Measurements from ENCODE around the gene ORMDL1. TPM values are rescaled to one million over a fixed set of nuclear protein-coding genes. Genes with fewer than 3 reads are reported as not detected.

ORMDL1 gene
- total and polyA plus RNA-seq, 2 of the 13 experiments (the other 11 are each of a cell fraction or from before 2014, with no cell fraction given): 67.5 to 160 TPM

DNA sequence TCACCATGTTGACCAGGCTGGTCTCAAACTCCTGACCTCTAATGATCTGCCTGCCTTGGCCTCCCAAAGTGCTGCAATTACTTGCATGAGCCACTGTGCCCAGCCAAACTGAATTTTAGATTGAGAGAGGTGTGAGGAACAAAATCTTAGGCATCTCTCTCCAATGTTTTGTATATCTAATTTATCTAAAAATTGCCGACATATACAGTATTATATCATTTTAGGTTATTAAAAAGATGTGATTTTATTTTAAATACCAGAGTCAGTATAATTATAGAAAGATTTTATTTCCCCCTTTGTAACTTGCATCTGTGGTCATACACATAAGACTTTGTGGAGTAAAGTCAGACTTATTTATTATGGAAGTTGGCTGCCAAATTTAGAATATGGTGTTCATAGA lies 10.2 kb upstream of the ORMDL1 start:
- WGBS (ENCODE audit: low lambda C conversion rate): 98% methylated on average over 1 of the region's 1 CpG
- Histone ChIP-seq H4K20me1 (ENCODE audit: insufficient read depth, low read length) (no peaks in the 10 kb centered on the region), H3K4me2 (ENCODE audit: low read depth, low read length) (no peak overlapping the region), H3K27me3 (ENCODE audit: control insufficient read depth in 1 of 2, insufficient read depth in 2 of 2, low read length in 2 of 2) (no peaks in the 10 kb centered on the region), H2AFZ (ENCODE audit: low read length) (no peak overlapping the region), H3K79me2 (ENCODE audit: insufficient read depth, low read length) (peaks cover 16% of the 10 kb centered on the region), H3K4me3 (replicated peaks in 1 of 3; ENCODE audit: insufficient read depth in 1 of 3, low read depth in 2 of 3, low read length in 3 of 3) (no peak overlapping the region), H3K9ac (ENCODE audit: insufficient read depth, low read depth, low read length) (no peak overlapping the region), H3K9me3 (ENCODE audit: low read length) (no peaks in the 10 kb centered on the region), H3K27ac (ENCODE audit: extremely low read length, insufficient read depth, low read length) (no peak overlapping the region), H3K36me3 (replicated peaks in 1 of 2; ENCODE audit: control insufficient read depth in 1 of 2, insufficient read depth in 2 of 2, low read length in 2 of 2) (peaks cover 7 to 67% of the 10 kb centered on the region in 2 experiments), H3K4me1 (ENCODE audit: insufficient read depth, low read length) (no peaks in the 10 kb centered on the region)
- ATAC-seq (no peak), FAIRE-seq (no peak), DNase-seq (ENCODE audit: low spot score) (no peak)
- ChIA-PET CTCF (ENCODE audit: low intra/inter-chr PET ratio, low total read pairs) (no interaction called here), POLR2A (no interaction called here)
- in situ Hi-C loops (cut with HindIII; ENCODE audit: extremely low pct_ligation_motif_present, low pct_unique_long_range_greater_than_20kb): no loop called here
- intact Hi-C loops (cut with micrococcal nuclease; ENCODE audit: unreplicated experiment): no loop called here
- BruUV-seq (replicated peaks): no TSS peak
- TF ChIP-seq FOXP1 (IDR thresholded peaks at IDR 0.05) (no peak), FOXP1 (CRISPR knock-in tag; IDR thresholded peaks at IDR 0.05) (no peak), MAFK (conservative IDR thresholded peaks at IDR 0.05 in 1 of 2, IDR thresholded peaks at IDR 0.05 in 1 of 2; ENCODE audit: low read length in 2 of 2) (peak; percentile 79 to 93), MAFF (IDR thresholded peaks at IDR 0.05; ENCODE audit: low read depth, low read length) (peak; percentile 86)

DNA sequence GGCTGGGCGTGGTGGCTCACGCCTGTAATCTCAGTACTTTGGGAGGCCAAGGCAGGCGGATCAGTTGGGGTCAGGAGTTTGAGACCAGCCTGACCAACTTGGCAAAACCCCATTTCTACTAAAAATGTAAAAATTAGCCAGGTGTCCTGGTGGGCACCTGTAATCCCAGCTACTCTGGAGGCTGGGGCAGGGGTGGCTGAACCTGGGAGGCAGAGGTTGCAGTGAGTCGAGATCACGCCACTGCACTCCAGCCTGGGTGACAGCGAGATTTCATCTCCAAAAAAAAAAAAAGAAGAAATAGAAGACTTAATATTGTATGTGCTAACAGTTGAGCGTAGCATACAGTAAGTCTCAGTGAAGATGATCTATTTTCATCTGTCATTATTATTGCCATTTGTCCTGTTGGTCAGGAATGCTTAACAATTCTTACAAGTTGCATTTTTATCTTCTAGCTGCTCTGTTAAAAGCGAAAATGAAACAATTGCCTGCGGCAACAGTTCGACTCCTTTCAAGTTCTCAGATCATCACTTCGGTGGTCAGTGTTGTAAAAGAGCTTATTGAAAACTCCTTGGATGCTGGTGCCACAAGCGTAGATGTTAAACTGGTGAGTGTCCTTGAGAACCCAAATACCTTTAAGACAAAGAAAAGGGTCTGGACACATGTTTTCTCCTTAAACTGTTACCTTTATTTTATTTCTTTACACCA lies 7.4 kb upstream of the ORMDL1 start:
- Histone ChIP-seq H3K79me2 (ENCODE audit: insufficient read depth, low read length) (peaks cover 42% of the 10 kb centered on the region), H3K4me2 (ENCODE audit: low read depth, low read length) (no peak overlapping the region), H3K36me3 (replicated peaks in 1 of 2; ENCODE audit: control insufficient read depth in 1 of 2, insufficient read depth in 2 of 2, low read length in 2 of 2) (peaks cover 8 to 47% of the 10 kb centered on the region in 2 experiments), H3K9me3 (ENCODE audit: low read length) (no peaks in the 10 kb centered on the region), H2AFZ (ENCODE audit: low read length) (no peak overlapping the region), H3K4me1 (ENCODE audit: insufficient read depth, low read length) (peaks cover 5% of the 10 kb centered on the region), H3K27me3 (ENCODE audit: control insufficient read depth in 1 of 2, insufficient read depth in 2 of 2, low read length in 2 of 2) (no peaks in the 10 kb centered on the region), H4K20me1 (ENCODE audit: insufficient read depth, low read length) (no peaks in the 10 kb centered on the region), H3K9ac (ENCODE audit: insufficient read depth, low read depth, low read length) (no peak overlapping the region), H3K4me3 (replicated peaks in 1 of 3; ENCODE audit: insufficient read depth in 1 of 3, low read depth in 2 of 3, low read length in 3 of 3) (no peak overlapping the region), H3K27ac (ENCODE audit: extremely low read length, insufficient read depth, low read length) (no peak overlapping the region)
- ChIA-PET POLR2A (no interaction called here), CTCF (ENCODE audit: low intra/inter-chr PET ratio, low total read pairs) (no interaction called here)
- DNase-seq (ENCODE audit: low spot score) (no peak), FAIRE-seq (no peak), ATAC-seq (no peak)
- TF ChIP-seq ZNF619 (CRISPR knock-in tag; IDR thresholded peaks at IDR 0.05): no peak
- in situ Hi-C loops (cut with HindIII; ENCODE audit: extremely low pct_ligation_motif_present, low pct_unique_long_range_greater_than_20kb): no loop called here
- intact Hi-C loops (cut with micrococcal nuclease; ENCODE audit: unreplicated experiment): no loop called here
- WGBS (ENCODE audit: low lambda C conversion rate): 98% methylated on average over 12 of the region's 12 CpGs
- BruUV-seq (replicated peaks): no TSS peak
